ENCODE data around the gene SLC25A33.

Gene SLC25A33

DNA sequence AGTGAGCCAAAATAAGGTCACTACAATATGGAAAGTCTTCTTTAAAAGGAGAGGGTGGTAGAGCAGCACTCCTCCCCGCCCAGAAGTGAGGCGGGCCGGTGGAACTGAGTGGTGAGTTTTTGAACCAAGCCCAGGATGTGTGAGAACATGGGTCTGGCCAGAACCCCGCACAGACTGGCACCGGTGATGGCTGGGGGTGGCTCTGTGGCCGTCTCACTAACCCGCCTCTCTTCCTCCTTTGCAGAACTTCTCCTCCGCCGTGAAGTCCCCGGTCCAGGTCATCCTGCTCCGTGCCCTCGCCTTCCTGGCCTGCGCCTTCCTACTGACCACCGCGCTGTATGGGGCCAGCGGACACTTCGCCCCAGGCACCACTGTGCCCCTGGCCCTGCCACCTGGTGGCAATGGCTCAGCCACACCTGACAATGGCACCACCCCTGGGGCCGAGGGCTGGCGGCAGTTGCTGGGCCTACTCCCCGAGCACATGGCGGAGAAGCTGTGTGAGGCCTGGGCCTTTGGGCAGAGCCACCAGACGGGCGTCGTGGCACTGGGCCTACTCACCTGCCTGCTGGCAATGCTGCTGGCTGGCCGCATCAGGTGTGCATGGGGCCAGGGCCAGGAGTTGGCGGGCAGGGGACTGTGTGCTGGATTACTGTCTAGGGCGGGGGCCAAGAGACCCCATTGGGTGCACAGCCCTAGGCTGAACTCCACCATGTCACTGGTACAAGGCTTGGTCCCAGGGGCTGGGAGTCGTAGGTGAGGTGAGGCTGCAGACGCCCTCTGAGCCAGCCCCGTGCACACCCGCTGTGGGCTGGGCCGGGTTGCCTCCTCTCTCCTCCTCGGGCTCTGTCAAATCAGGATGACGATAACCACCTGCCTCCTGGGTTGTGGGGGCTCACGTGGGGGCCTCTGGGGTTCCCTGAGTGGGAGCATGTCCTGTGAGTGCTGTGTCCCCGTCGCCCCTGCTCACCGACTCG lies 61.9 kb downstream of the SLC25A33 start:
- no peak for DNase-seq (ENCODE audit: low read depth, low spot score)

DNA sequence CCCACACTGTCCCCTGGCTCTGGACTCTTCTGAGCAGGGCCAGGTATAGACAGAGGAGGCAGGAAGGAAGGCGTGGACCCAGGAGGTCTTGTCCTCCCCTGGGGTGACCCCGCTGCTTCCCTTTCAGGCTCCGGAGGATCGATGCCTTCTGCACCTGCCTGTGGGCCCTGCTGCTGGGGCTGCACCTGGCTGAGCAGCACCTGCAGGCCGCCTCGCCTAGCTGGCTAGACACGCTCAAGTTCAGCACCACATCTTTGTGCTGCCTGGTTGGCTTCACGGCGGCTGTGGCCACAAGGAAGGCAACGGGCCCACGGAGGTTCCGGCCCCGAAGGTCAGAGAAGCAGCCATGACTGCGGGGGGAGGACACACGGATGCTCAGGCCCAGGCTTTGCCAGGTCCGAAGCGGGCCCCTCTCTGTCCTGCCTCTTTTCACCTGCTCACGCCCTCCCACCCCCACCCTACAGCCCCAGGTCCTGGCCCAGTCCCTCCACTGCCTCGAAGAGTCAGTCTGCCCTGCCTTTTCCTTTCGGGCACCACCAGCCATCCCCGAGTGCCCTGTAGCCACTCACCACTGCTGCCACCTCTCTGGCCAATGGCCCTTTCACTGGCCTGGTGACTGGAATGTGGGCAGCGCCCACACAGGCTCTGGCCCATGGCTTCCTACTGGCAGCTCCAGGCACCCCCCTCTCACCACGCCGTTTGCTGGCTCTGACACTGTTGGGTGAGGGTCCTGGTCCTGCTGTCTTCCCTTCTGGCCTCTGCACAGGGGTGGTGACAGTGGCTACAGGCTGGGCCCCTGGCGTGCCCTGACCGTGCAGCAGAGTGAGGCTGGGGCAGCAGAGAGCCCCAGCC lies 62.9 kb downstream of the SLC25A33 start:
- no peak for DNase-seq (ENCODE audit: low read depth, low spot score)

DNA sequence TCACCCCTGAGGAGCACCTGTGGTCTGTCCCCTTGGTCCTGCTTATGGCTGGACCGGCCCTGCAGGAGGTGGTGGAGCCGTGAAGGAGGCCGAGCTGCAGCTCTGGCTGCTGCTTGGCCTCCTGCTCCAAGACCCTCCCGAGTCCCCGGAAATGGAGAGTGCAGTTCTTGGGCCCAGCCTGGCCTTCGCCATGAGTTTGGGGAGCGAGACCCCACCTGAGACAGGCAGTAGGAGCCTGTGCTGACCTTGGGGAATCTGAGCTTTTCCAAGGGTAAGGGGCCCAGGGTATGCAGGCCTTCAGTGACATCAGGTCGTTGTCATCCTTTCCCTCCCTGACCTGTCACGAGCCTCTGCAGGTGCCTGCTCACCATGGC lies 63.5 kb downstream of the SLC25A33 start:
- DNase-seq (ENCODE audit: low read depth, low spot score): no peak

DNA sequence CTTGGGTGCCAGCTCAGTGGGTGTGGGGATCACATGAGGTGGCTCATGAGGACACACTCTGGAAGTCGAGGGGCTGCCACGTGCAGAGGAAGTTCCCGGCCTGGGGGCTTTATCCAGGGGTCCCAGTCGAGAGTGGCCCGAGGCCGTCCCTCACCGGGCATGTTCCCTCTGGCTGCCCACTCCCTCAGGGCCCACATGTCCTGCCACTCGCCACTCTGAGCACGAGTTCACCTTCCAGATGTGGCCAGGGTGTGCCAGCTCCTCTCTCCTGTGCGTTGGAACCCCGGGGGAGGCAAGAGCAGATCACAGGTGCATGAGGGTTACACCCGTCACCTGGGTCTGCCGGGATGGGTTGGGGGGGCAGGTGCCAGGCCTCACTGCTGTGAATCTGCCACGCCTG lies 64.0 kb downstream of the SLC25A33 start:
- DNase-seq (ENCODE audit: low read depth, low spot score): no peak

DNA sequence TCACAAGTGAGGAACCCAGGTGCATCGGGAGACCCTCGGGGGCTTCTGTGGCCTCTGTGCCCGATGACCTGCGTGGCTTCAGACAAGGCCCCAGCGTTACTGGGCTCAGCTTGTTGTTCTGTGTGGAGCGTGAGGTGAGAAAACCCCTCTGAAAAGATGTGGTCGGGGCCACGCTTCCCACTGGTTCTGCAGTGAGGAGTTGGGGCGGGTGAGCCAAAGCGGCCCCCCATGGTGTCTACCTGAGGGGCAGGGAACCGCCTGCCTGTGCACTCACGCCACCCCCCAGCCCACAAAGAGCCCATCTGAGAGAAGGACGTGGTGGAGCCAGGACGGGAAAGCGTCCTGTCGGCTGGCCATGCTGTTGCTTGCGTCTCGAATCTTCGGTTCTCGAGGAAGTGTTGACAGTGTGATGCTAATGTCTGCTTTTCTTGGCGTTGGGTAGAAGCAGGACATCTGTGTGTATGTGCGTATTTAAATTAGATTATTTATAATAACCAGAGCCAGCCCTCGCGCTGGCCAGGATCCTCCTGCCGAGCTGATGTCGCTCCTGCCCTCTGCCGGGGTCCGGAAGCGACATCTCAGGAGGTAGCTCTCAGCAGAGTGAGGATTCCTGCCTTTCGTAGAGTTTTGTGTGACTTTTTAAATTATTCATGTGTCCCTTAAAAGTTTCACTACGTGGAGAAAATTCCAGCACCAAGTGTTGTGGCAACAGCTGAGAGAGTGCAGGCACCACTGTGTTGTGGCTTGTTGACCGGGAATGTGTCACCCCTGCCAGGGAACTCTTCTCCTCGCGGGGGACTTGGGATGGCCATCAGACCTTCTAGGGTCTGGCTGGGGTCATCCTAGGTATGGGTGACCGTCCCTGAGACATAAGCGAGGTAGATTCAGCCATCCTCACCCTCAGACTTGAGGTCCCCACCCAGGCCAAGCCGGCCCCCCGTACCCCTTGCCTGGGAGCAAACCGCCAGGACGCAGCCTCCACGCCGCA lies 64.8 kb downstream of the SLC25A33 start:
- no peak for DNase-seq (ENCODE audit: low read depth, low spot score)

DNA sequence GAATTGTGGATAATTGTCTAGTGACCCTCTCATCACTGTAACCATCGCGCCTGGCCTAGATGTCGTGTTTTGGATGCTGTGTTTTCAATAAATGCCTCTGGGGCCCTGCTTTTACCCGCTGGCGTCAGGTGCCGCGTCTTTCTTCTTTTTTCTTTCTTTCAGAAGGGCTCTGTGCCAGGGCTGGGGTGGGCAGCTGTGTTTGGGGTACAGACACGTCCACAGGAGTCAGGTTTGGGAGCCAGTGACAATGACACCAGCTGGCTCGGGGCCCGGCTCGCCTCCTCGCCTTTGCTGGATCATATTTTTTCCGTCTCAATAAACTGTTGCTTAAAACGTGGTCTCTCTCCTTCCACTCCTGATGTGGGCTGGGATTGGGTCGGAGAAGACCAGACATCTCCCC lies 65.6 kb downstream of the SLC25A33 start:
- no peak for DNase-seq (ENCODE audit: low read depth, low spot score)

DNA sequence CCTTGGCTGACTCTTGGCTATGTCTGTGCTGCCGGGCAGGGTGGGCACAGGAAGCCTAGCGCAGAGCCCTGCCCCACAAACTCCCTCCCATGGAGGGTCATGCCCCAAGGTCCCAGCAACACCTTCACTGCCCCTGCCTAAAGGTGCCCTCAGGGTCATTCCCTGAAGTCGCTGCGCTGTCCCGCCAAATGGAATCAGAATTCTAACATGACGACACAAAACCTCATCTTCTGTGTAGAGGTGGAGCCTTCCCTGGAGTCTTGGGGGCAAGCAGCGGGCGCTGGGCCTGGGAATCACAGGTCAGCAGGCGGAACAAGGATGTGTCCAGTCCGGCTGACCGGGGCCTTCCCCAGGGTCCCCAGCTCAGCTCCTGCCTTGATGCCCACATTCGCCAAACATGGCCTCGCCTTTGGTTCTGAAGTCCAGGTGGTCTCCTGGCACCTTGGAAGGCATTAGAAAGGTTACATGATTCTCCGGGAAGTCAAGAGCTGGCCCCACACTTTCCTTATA lies 66.7 kb downstream of the SLC25A33 start:
- no peak for DNase-seq (ENCODE audit: low read depth, low spot score)

DNA sequence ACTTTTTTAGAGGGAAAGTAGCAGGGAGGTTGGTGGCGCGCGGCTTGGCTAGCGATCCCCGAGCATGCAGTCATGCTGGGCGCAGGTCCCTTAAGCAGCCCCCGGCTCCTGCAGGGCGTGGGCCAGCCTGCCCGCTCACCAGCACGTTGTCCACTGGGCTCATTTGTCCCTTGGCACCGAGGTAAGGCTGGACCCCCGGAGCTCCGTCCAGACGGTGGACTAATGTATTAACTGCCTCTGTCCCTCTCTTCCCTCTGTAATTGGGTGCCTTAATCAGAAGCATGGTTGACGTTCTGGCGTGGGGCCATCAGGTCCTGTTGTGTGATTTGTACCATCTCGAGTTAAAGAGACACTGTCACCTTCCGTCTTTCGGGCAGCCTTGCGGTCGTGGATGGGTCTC lies 67.2 kb downstream of the SLC25A33 start:
- no peak for DNase-seq (ENCODE audit: low read depth, low spot score)

DNA sequence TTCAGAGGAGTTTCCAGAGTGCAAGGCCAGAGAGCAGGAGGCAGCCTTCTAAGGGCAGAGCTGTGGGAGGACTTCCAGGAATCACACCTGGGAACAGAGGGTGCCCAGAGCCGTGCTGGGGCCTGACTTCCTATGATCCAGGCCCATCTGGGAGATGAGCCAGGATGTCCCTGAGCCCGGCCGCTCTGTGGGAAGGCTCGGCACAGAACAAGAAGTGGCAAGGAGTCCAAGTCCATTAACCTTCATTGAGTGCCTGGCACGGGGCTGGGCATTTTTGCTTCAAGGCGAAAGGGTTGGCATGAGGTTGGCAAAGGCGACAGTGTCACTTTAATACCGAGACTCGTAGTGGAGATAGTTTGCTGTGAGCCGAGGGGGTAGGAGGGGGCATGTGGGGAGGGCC lies 67.7 kb downstream of the SLC25A33 start:
- no peak for DNase-seq (ENCODE audit: low read depth, low spot score)

DNA sequence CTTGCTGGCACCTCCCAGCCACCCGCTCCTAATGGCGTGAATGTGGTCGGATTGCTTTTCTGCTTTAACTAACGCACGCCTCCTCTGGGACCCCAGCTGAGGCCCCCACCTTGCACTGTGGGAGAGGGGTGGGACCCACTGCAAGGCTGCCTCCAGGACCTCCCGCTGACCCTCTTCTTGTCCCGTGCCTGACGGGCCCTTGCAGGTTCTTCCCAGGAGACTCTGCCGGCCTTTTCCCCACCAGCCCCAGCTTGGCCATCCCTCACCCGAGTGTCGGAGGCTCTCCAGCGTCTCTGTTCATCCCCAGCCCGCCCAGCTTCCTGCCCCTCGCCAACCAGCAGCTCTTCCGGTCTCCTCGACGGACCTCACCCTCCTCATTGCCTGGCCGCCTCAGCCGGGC lies 68.1 kb downstream of the SLC25A33 start:
- no peak for DNase-seq (ENCODE audit: low read depth, low spot score)

DNA sequence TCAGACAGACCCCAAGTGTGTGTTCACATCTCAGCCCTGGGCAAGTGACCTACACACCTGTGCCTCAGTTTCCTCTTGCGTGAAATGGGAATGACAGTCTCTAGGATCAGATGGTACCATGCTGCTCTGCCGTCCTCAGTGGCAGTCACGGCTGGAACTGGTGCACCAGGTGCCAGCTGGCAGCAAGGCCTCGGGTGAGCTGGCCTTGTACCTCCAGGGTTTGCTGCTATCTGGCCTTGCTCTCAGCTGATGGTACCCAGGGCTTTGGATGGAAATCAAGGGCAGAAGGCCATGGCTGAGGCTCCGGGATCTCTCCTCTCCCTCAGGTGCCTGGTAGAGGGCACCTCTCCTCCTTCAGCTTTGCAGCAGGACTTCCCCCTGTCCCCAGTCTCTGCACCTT lies 70.7 kb downstream of the SLC25A33 start:
- DNase-seq (ENCODE audit: low read depth, low spot score): no peak

DNA sequence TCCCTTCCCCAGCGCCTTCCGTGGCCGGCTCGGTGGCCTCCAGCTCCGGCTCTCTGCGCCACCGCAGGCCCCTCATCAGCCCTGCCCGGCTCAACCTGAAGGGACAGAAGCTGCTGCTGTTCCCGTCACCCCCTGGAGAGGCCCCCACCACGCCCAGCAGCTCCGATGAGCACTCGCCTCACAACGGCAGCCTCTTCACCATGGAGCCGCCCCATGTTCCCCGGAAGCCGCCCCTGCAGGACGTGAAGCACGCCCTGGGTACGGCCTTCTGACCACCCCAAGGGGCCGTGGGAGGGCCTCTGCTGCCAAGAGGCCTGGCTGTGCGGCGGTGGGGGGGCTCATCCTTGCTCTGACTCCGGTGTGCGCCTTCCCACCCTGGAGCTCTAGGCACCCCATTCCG lies 71.3 kb downstream of the SLC25A33 start:
- DNase-seq (ENCODE audit: low read depth, low spot score): no peak

DNA sequence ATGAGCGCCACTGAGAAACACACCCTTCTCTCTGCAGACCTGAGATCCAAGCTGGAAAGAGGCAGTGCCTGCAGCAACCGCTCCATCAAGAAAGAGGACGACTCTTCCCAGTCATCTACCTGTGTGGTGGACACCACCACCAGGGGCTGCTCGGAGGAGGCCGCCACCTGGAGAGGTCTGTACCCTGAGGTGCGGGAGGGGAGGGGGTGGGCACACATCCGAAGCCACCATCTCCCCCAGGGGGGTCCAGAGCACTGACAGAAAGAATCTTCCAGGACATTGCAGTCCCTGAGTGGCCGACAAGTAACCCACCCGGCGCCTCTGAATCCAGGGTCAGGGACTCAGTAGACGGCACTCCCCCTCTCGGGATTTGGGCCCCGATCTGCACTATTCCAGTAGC lies 72.5 kb downstream of the SLC25A33 start:
- DNase-seq (ENCODE audit: low read depth, low spot score): no peak

DNA sequence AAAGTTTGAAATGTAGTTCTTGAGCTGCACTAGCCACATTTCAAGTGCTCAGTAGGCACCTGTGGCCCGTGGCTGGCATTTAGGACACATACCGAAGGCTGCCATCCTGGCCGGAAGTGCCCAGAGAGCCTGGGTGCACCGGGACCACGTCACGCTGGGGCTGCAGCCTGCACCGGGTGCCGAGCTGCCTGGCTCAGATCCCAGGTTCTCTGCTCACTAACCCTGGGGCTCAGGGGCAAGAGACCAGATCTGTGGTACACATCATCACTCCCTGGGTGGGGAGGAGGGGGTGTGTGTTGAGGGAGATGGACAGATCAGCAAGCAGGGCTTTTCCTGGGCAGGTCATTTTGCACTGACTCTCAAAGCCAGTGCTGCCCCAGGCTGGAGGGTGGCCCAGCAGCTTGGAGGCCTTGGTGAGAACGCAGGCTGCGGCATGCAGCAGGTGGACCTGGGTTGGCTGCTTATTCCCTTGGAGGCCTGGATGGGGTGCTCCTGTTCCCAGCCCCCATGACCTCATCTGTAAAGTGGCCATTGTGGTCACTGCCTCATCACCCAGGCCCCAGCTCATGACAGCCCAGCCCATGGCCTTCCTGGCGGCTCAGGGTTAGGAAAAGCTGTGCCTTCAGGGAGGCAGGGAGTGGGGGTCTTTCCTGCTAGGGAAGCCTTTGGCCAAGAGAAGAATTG lies 73.0 kb downstream of the SLC25A33 start:
- no peak for DNase-seq (ENCODE audit: low read depth, low spot score)

DNA sequence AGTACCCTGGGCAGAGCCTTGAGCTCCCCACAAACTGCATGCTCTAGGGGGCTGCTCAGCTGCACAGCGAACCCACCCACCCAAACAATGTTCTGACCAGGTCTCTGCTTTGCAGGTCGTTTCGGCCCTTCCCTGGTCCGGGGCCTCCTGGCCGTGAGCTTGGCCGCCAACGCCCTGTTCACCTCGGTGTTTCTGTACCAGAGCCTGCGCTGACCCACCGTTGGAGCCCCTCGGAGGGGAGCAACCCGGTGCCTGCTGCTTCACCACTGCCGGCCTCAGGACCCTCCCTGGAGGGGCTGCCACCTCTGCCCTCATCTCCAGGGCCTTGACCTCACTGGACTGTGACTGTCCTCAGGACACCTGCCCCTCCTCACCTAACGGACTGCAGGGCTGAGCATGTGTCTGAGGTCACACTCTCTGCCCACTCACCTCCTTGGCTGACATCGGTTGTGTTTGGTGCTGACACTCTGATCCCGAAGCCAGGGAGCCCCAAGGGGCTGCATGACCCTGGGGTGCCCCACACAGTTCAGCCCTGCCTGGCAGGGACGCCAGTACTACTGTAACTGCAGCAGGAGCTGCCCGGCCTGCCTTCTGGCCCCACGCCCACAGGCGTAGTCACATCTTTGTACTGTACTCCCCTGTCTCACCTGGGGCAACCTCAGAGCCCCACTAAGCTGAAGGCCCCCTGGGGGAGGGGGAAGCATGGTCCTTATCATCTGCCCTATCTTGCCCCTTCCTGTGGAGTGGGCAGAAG lies 73.8 kb downstream of the SLC25A33 start:
- DNase-seq (ENCODE audit: low read depth, low spot score): no peak

DNA sequence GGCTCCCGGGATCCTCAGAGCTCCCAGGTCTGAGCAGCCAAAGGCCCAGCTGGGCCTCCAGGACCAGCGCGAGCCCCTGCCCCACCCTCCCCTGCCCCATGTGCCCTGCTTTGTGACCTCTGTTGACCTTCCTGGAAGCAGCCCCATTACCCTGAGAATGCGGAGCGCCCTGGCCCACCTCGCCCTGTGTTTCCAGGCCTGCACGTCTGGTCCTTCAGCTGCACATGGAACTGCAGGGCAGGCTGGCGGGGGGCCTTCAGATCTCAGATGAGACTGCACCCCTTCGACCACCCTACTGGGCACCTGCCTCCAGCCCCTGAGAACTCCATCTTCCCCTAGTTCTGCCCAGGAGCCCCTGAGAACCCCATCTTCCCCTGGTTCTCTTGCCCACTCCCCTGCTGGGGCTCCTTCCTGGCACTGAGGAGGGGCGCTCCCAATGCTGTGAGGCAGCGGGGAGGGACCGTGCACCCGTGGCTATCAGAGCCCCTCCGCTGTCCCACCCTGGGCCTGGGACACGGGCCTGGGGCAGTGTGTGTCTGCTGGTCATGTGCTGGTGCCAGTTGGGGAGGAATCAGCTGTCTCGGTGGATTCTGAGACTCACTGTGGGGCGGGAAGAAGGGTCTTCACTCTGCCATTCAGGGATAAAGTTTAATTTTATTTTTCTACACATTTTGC lies 74.5 kb downstream of the SLC25A33 start:
- DNase-seq (ENCODE audit: low read depth, low spot score): no peak

DNA sequence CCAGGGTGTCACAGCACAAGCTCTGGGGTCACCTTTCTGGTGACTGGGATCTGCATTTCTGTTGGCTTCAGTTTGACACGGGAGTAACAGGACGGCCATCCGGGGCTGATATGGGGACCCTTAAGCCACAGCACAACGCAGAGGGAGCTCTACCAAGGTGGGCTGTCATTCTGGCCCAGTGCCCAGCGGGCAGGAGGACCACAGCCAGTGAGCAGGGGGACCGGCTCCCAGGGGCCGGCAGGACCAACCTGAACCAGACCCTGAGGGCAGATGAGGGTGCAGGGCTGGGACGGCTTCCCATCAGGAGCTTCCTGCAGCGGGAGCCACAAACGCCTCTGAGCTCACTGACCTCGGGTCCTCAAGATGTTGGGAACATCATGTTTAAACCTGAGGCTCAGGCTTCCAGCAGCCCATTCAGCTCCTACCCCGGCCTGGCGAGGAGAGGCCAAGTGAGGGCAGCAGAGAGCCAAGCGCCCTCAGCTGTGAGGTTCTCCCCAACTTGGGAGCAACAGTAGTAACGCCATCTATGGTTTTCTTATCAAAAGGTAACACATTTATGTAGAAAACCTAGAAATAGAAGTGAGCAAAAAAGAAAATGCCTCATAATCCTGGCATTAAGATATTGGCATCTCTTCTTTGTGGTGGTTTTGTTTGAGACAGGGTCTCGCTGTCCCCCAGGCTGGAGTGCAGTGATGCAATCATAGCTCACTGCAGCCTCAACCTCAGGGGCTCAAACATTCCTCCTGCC lies 76.2 kb downstream of the SLC25A33 start:
- DNase-seq (ENCODE audit: low read depth, low spot score): peak; percentile 60

DNA sequence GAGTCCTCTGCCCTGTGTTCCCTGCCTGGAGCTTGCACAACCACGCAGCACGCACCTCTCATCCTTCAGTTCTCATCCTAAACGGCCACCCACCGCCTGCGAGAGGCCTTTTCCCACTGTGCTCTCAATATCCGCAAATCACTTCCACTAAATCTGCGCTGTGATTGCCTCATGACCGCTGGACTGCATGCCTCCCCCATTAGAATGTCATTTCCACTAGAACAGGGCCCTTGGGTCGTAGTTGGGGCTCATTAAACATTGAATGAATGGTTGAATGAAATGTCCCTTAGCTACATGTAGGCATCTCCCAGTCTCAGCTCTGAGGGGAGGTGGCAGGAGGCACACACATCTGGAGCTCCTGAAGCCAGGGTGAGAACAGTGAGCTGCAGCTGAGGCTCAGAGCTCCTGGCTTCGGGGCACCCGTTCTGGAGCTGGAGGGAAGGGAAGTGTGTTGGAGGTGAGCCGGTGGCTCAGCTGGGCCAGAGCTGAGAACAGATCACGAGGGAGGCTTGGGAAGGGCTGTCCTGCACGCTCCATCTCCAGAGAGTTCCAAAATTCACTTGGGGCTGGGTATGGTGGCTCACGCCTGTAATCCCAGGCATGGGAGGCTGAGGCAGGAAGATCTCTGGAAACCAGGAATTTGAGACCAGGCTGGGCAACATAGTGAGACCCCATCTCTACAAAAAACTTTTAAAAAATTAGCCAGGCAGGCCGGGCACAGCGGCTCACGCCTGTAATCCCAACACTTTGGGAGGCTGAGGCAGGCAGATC lies 79.8 kb downstream of the SLC25A33 start:
- DNase-seq (ENCODE audit: low read depth, low spot score): no peak

All from ELF-1 (cell line).